Adipocyte (in vitro differentiated cells): ENCODE results near the gene ALDH1L1.
A peak's percentile ranks its signal among the peaks of the same experiment; 100 is the strongest.

Experiments used
- DNase-seq: peaks from one replicate; pipeline ENCODE4 v3.0.0-alpha.2; 2015; ENCODE audit warnings: low read depth
- H3K27me3 ChIP-seq: replicated peaks from 2 replicates; pipeline ENCODE4 v1.7.0; 2013; ENCODE audit warnings: mild to moderate bottlenecking, low read length, moderate library complexity; ENCODE audit not compliant: control insufficient read depth, insufficient read depth
- H3K36me3 ChIP-seq: 2 replicates; pipeline ENCODE4 v1.7.0; 2013; ENCODE audit warnings: low read length, mild to moderate bottlenecking, moderate library complexity; ENCODE audit not compliant: control insufficient read depth, insufficient read depth, severe bottlenecking
- H3K4me1 ChIP-seq: 2 replicates; pipeline ENCODE4 v1.7.0; 2013; ENCODE audit warnings: mild to moderate bottlenecking, low read length, moderate library complexity; ENCODE audit not compliant: control insufficient read depth, insufficient read depth
- H3K4me3 ChIP-seq: 2 replicates; pipeline ENCODE4 v1.7.0; 2013; ENCODE audit warnings: mild to moderate bottlenecking, low read length, moderate library complexity
- H3K9ac ChIP-seq: 2 replicates; pipeline ENCODE4 v1.7.0; 2013; ENCODE audit warnings: mild to moderate bottlenecking, low read length, moderate library complexity
- H3K9me3 ChIP-seq: 2 replicates; pipeline ENCODE4 v1.7.0; 2013; ENCODE audit warnings: mild to moderate bottlenecking, low read length, moderate library complexity; ENCODE audit not compliant: control insufficient read depth

Gene ALDH1L1

GRCh38 chr3:126191246-126191645, 10.9 kb upstream of the ALDH1L1 start:
- H3K9ac ChIP-seq: no peak overlapping the region
- H3K27me3 ChIP-seq: peaks cover 25% of the 10 kb centered on the region
- H3K36me3 ChIP-seq: no peaks in the 10 kb centered on the region
- no peaks in the 10 kb centered on the region for H3K4me1 ChIP-seq
- no peak overlapping the region for H3K4me3 ChIP-seq
- H3K9me3 ChIP-seq: peaks cover 32% of the 10 kb centered on the region
- DNase-seq: no peak

- no peaks in the 10 kb centered on the region for H3K4me1 ChIP-seq
- H3K27me3 ChIP-seq: peaks cover 48% of the 10 kb centered on the region
- peaks cover 8% of the 10 kb centered on the region for H3K9me3 ChIP-seq
- no peak overlapping the region for H3K9ac ChIP-seq
- no peaks in the 10 kb centered on the region for H3K36me3 ChIP-seq
- no peak overlapping the region for H3K4me3 ChIP-seq
- no peak for DNase-seq
These were observed 7.5 kb upstream of the ALDH1L1 start for GRCh38 chr3:126187920-126188319.

GRCh38 chr3:126186749-126187148, 6.4 kb upstream of the ALDH1L1 start:
- no peak overlapping the region for H3K4me3 ChIP-seq
- no peaks in the 10 kb centered on the region for H3K36me3 ChIP-seq
- no peak for DNase-seq
- H3K9me3 ChIP-seq: peaks cover 8% of the 10 kb centered on the region
- H3K4me1 ChIP-seq: no peaks in the 10 kb centered on the region
- H3K27me3 ChIP-seq: peaks cover 56% of the 10 kb centered on the region
- H3K9ac ChIP-seq: no peak overlapping the region

- Histone ChIP-seq H3K9ac (no peak overlapping the region), H3K4me1 (peaks cover 2% of the 10 kb centered on the region), H3K9me3 (peaks cover 6% of the 10 kb centered on the region), H3K4me3 (no peak overlapping the region), H3K27me3 (peaks cover 57% of the 10 kb centered on the region), H3K36me3 (no peaks in the 10 kb centered on the region)
- DNase-seq: no peak
These were observed 5.9 kb upstream of the ALDH1L1 start for GRCh38 chr3:126186271-126186670.

- Histone ChIP-seq H3K9me3 (no peaks in the 10 kb centered on the region), H3K27me3 (peaks cover 58% of the 10 kb centered on the region), H3K4me3 (no peak overlapping the region), H3K36me3 (no peaks in the 10 kb centered on the region), H3K9ac (no peak overlapping the region), H3K4me1 (peaks cover 9% of the 10 kb centered on the region)
- DNase-seq: no peak
These were observed 4.1 kb upstream of the ALDH1L1 start for GRCh38 chr3:126184465-126185000.

GRCh38 chr3:126181398-126181725, 976 bp upstream of the ALDH1L1 start:
- peak overlapping the region; percentile 76 for H3K4me3 ChIP-seq
- peaks cover 9% of the 10 kb centered on the region for H3K4me1 ChIP-seq
- DNase-seq: no peak
- H3K36me3 ChIP-seq: no peaks in the 10 kb centered on the region
- no peaks in the 10 kb centered on the region for H3K9me3 ChIP-seq
- H3K27me3 ChIP-seq: peaks cover 45% of the 10 kb centered on the region
- H3K9ac ChIP-seq: peak overlapping the region; percentile 68

- Histone ChIP-seq H3K9me3 (no peaks in the 10 kb centered on the region), H3K36me3 (no peaks in the 10 kb centered on the region), H3K4me1 (peaks cover 9% of the 10 kb centered on the region), H3K27me3 (peaks cover 41% of the 10 kb centered on the region), H3K4me3 (peak overlapping the region; percentile 76), H3K9ac (peak overlapping the region; percentile 82)
- no peak for DNase-seq
These were observed 435 bp downstream of the ALDH1L1 start for GRCh38 chr3:126179825-126180476.

- H3K4me1 ChIP-seq: no peaks in the 10 kb centered on the region
- no peak for DNase-seq
- no peak overlapping the region for H3K4me3 ChIP-seq
- H3K9me3 ChIP-seq: no peaks in the 10 kb centered on the region
- H3K9ac ChIP-seq: no peak overlapping the region
- peaks cover 4% of the 10 kb centered on the region for H3K27me3 ChIP-seq
- no peaks in the 10 kb centered on the region for H3K36me3 ChIP-seq
These were observed 10.2 kb downstream of the ALDH1L1 start for GRCh38 chr3:126170073-126170777.

GRCh38 chr3:126167566-126167965, 12.8 kb downstream of the ALDH1L1 start:
- Histone ChIP-seq H3K9ac (no peak overlapping the region), H3K4me1 (no peaks in the 10 kb centered on the region), H3K4me3 (no peak overlapping the region), H3K36me3 (no peaks in the 10 kb centered on the region), H3K27me3 (peaks cover 14% of the 10 kb centered on the region), H3K9me3 (peaks cover 6% of the 10 kb centered on the region)
- DNase-seq: no peak

- H3K9me3 ChIP-seq: peaks cover 6% of the 10 kb centered on the region
- H3K27me3 ChIP-seq: peaks cover 17% of the 10 kb centered on the region
These were observed 14.4 kb downstream of the ALDH1L1 start for GRCh38 chr3:126166009-126166408.

GRCh38 chr3:126161309-126161708, 19.1 kb downstream of the ALDH1L1 start:
- Histone ChIP-seq H3K4me1 (peaks cover 8% of the 10 kb centered on the region), H3K4me3 (no peak overlapping the region), H3K9me3 (peaks cover 6% of the 10 kb centered on the region), H3K36me3 (peaks cover 47% of the 10 kb centered on the region), H3K9ac (no peak overlapping the region), H3K27me3 (peaks cover 25% of the 10 kb centered on the region)
- DNase-seq: no peak

More at GRCh38 chr3:126166009-126166408, 14.4 kb downstream of the ALDH1L1 start:
- DNase-seq: no peak
- Histone ChIP-seq H3K36me3 (peaks cover 4% of the 10 kb centered on the region), H3K4me3 (no peak overlapping the region), H3K9ac (no peak overlapping the region), H3K4me1 (no peaks in the 10 kb centered on the region)
